Left ventricle myocardium inferior (tissue), 1 donor: Measurements from ENCODE around the gene APP. TPM values are rescaled to one million over a fixed set of nuclear protein-coding genes. Genes with fewer than 3 reads are reported as not detected.
A peak's percentile ranks its signal among the peaks of the same experiment; 100 is the strongest.
"Not testable (repeated sequence)": the region's sequence is repeated elsewhere in the genome, so short reads cannot be mapped to it uniquely, and the experiment has no call there.

Experiments
- DNase-seq: peaks from one replicate; pipeline ENCODE4 v3.0.0-alpha.2; 2020
- H3K27ac ChIP-seq: fragments of 200-600 bp; replicated peaks from 2 replicates; pipeline ENCODE4 v1.8.0; 2021
- H3K27me3 ChIP-seq: fragments of 200-600 bp; 2 replicates; pipeline ENCODE4 v1.8.0; 2021; ENCODE audit warnings: low read depth
- H3K36me3 ChIP-seq: fragments of 200-600 bp; 2 replicates; pipeline ENCODE4 v1.8.0; 2021
- H3K4me1 ChIP-seq: fragments of 200-600 bp; 2 replicates; pipeline ENCODE4 v1.8.0; 2021
- H3K4me3 ChIP-seq: fragments of 200-600 bp; 2 replicates; pipeline ENCODE4 v1.8.0; 2021; ENCODE audit warnings: mild to moderate bottlenecking, moderate library complexity
- H3K9me3 ChIP-seq: fragments of 200-600 bp; replicated peaks from 2 replicates; pipeline ENCODE4 v1.8.0; 2021
- CTCF ChIP-seq: fragments of 200-600 bp; IDR thresholded peaks from 2 replicates; pipeline ENCODE4 v1.8.0; 2021; ENCODE audit warnings: antibody characterized with exemption, mild to moderate bottlenecking, borderline replicate concordance
- intact Hi-C: fragments of 100-400 bp; cut with micrococcal nuclease; formaldehyde crosslinking; loops from one replicate; pipeline ENCODE4 v1.11.0; 2022
- total RNA-seq: library from RNA; stranded (reverse); fragmentation: NEBNext Ultra II Directional; extraction: Animal tissue kit (Norgen Biotek cat#: 25700); gene quantifications from one replicate; pipeline ENCODE4 v1.2.1, GENCODE V29; 2021
- donor health status: DM: no; HTN: yes; CAD: no; lungs with severe emphysema.

APP gene
- total RNA-seq, 1 donor from 2014 or later, result 332 TPM

GRCh38 chr21:26032263-26032662, 138.3 kb downstream of the APP start:
- H3K4me3 ChIP-seq, result no peak overlapping the region
- intact Hi-C loops, result no loop called here
- no peaks in the 10 kb centered on the region for H3K9me3 ChIP-seq
- H3K36me3 ChIP-seq, result peaks cover 3% of the 10 kb centered on the region
- TF ChIP-seq CTCF, result no peak
- DNase-seq, result no peak
- peaks cover 39% of the 10 kb centered on the region for H3K4me1 ChIP-seq
- no peaks in the 10 kb centered on the region for H3K27me3 ChIP-seq
- no peak overlapping the region for H3K27ac ChIP-seq

GRCh38 chr21:26028183-26028582, 142.4 kb downstream of the APP start:
- Histone ChIP-seq H3K4me3 (no peak overlapping the region), H3K27me3 (no peaks in the 10 kb centered on the region), H3K36me3 (peaks cover 3% of the 10 kb centered on the region), H3K27ac (no peak overlapping the region), H3K9me3 (no peaks in the 10 kb centered on the region), H3K4me1 (peaks cover 44% of the 10 kb centered on the region)
- intact Hi-C loops, result no loop called here
- no peak for DNase-seq
- no peak for TF ChIP-seq CTCF

GRCh38 chr21:26027696-26028095, 142.9 kb downstream of the APP start:
- intact Hi-C loops, result no loop called here
- no peak for DNase-seq
- Histone ChIP-seq H3K4me1 (peaks cover 44% of the 10 kb centered on the region), H3K4me3 (peak overlapping the region; percentile 1), H3K27ac (peak overlapping the region; percentile 25), H3K27me3 (no peaks in the 10 kb centered on the region), H3K9me3 (no peaks in the 10 kb centered on the region), H3K36me3 (peaks cover 3% of the 10 kb centered on the region)
- no peak for TF ChIP-seq CTCF

GRCh38 chr21:26025536-26026512, 144.7 kb downstream of the APP start:
- peaks cover 44% of the 10 kb centered on the region for H3K4me1 ChIP-seq
- no peak for DNase-seq
- no peak overlapping the region for H3K4me3 ChIP-seq
- TF ChIP-seq CTCF, result no peak
- no peaks in the 10 kb centered on the region for H3K27me3 ChIP-seq
- intact Hi-C loops, result no loop called here
- no peak overlapping the region for H3K27ac ChIP-seq
- H3K9me3 ChIP-seq, result no peaks in the 10 kb centered on the region
- peaks cover 19% of the 10 kb centered on the region for H3K36me3 ChIP-seq

- H3K27me3 ChIP-seq, H3K4me3 ChIP-seq, H3K9me3 ChIP-seq, intact Hi-C loops, H3K27ac ChIP-seq, DNase-seq: not testable (repeated sequence)
- Histone ChIP-seq H3K36me3 (peaks cover 18% of the 10 kb centered on the region), H3K4me1 (peaks cover 32% of the 10 kb centered on the region)
Observed at GRCh38 chr21:26023406-26023805, 147.2 kb downstream of the APP start.

- intact Hi-C loops, result not testable (repeated sequence)
Observed at GRCh38 chr21:26022598-26023337, 147.8 kb downstream of the APP start.

More at GRCh38 chr21:26022598-26023337, 147.8 kb downstream of the APP start:
- H3K27ac ChIP-seq, H3K9me3 ChIP-seq, DNase-seq, H3K27me3 ChIP-seq, H3K4me3 ChIP-seq: not testable (repeated sequence)
- Histone ChIP-seq H3K36me3 (peaks cover 18% of the 10 kb centered on the region), H3K4me1 (peaks cover 31% of the 10 kb centered on the region)
